KMS-11 (cell line): ENCODE data around the gene OTUD7B.

Source experiments
- H2AFZ ChIP-seq: fragments of 200-600 bp; sonication (generic); 2 replicates; pipeline ENCODE4 v1.6.1; 2016; ENCODE audit warnings: antibody characterized with exemption, mixed run types, low read depth
- H3K27ac ChIP-seq: fragments of 200-600 bp; sonication (generic); 2 replicates; pipeline ENCODE4 v1.6.1; 2016; ENCODE audit warnings: mild to moderate bottlenecking, mixed run types
- H3K27me3 ChIP-seq: fragments of 200-600 bp; sonication (generic); 2 replicates; pipeline ENCODE4 v1.6.1; 2017; ENCODE audit warnings: mild to moderate bottlenecking, low read depth, mixed run types, moderate library complexity; ENCODE audit not compliant: insufficient read depth
- H3K36me3 ChIP-seq: fragments of 200-600 bp; sonication (generic); 2 replicates; pipeline ENCODE4 v1.6.1; 2017; ENCODE audit warnings: mild to moderate bottlenecking, mixed run types; ENCODE audit not compliant: insufficient read depth
- H3K4me1 ChIP-seq: fragments of 200-600 bp; sonication (generic); 2 replicates; pipeline ENCODE4 v1.6.1; 2016; ENCODE audit warnings: mild to moderate bottlenecking, low read depth, mixed run types; ENCODE audit not compliant: poor library complexity, severe bottlenecking
- H3K4me2 ChIP-seq: fragments of 200-600 bp; sonication (generic); 2 replicates; pipeline ENCODE4 v1.7.0; 2016; ENCODE audit warnings: mild to moderate bottlenecking, mixed run types
- H3K4me3 ChIP-seq: fragments of 200-600 bp; sonication (generic); IDR thresholded peaks from 2 replicates; pipeline ENCODE4 v1.6.1; 2017; ENCODE audit warnings: low read depth, low read length, mixed read lengths; ENCODE audit not compliant: insufficient read depth
- H3K79me2 ChIP-seq: fragments of 200-600 bp; sonication (generic); 2 replicates; pipeline ENCODE4 v1.6.1; 2016; ENCODE audit warnings: low read depth, mixed run types; ENCODE audit not compliant: insufficient read depth
- H3K9ac ChIP-seq: fragments of 200-600 bp; sonication (generic); 2 replicates; pipeline ENCODE4 v1.6.1; 2016; ENCODE audit warnings: mild to moderate bottlenecking, mixed run types
- H4K20me1 ChIP-seq: fragments of 200-600 bp; sonication (generic); 2 replicates; pipeline ENCODE4 v1.6.1; 2016; ENCODE audit warnings: mild to moderate bottlenecking, mixed run types; ENCODE audit not compliant: insufficient read depth
- CTCF ChIP-seq: fragments of 200-600 bp; sonication (generic); conservative IDR thresholded peaks from 2 replicates; pipeline ENCODE4 v1.6.1; 2017; ENCODE audit warnings: low read depth, mild to moderate bottlenecking, antibody characterized with exemption, low read length, moderate library complexity, mixed read lengths

The OTUD7B gene

GRCh38 chr1:149925345-149925744 lies 85.2 kb downstream of the OTUD7B start:
- Histone ChIP-seq H3K79me2 (peaks cover 37% of the 10 kb centered on the region), H3K36me3 (peaks cover 36% of the 10 kb centered on the region; the same call in 1 of the 2 replicates), H3K4me3 (no peak overlapping the region), H4K20me1 (no peaks in the 10 kb centered on the region), H3K4me1 (peaks cover 33% of the 10 kb centered on the region), H3K4me2 (peak overlapping the region; percentile 80; the same call in 1 of the 2 replicates), H3K27me3 (no peaks in the 10 kb centered on the region), H3K27ac (no peak overlapping the region), H2AFZ (no peak overlapping the region), H3K9ac (no peak overlapping the region)
- TF ChIP-seq CTCF = no peak

GRCh38 chr1:149923626-149924025 lies 86.9 kb downstream of the OTUD7B start:
- peaks cover 37% of the 10 kb centered on the region for H3K79me2 ChIP-seq
- no peak for TF ChIP-seq CTCF
- peaks cover 26% of the 10 kb centered on the region for H3K4me1 ChIP-seq
- H3K27ac ChIP-seq = no peak overlapping the region
- H3K9ac ChIP-seq = no peak overlapping the region
- H3K27me3 ChIP-seq = no peaks in the 10 kb centered on the region; the same call in 1 of the 2 replicates
- H3K36me3 ChIP-seq = peaks cover 36% of the 10 kb centered on the region; the same call in 1 of the 2 replicates
- no peak overlapping the region for H3K4me2 ChIP-seq
- H3K4me3 ChIP-seq = no peak overlapping the region
- no peak overlapping the region for H2AFZ ChIP-seq
- H4K20me1 ChIP-seq = no peaks in the 10 kb centered on the region

- H3K79me2 ChIP-seq = no peaks in the 10 kb centered on the region
- no peak within 1 kb of the TSS for H3K27ac ChIP-seq
- H3K4me3 ChIP-seq = no peak within 1 kb of the TSS
- peaks cover 2% of the 10 kb centered on the region; the same call in 1 of the 2 replicates for H3K36me3 ChIP-seq
- no peak within 1 kb of the TSS for H3K9ac ChIP-seq
- H3K4me2 ChIP-seq = no peak within 1 kb of the TSS
- H3K4me1 ChIP-seq = peaks cover 5% of the 10 kb centered on the region
- TF ChIP-seq CTCF = no peak
- H3K27me3 ChIP-seq = no peaks in the 10 kb centered on the region; the same call in 1 of the 2 replicates
- no peak within 1 kb of the TSS for H2AFZ ChIP-seq
- no peaks in the 10 kb centered on the region for H4K20me1 ChIP-seq
These were observed 92.9 kb downstream of the OTUD7B start, which contains the start of gene SV2A for GRCh38 chr1:149917571-149918144. Gene SV2A (minus strand): TSS chr1:149917844. CDS start chr1:149913840, 4,004 bp downstream.

GRCh38 chr1:149916898-149917252 lies 93.7 kb downstream of the OTUD7B start:
- H3K4me1 ChIP-seq = peaks cover 5% of the 10 kb centered on the region
- H3K27me3 ChIP-seq = no peaks in the 10 kb centered on the region; the same call in 1 of the 2 replicates
- H2AFZ ChIP-seq = no peak overlapping the region
- no peak overlapping the region for H3K4me3 ChIP-seq
- H3K27ac ChIP-seq = no peak overlapping the region
- no peaks in the 10 kb centered on the region for H3K79me2 ChIP-seq
- no peaks in the 10 kb centered on the region for H3K36me3 ChIP-seq
- H3K4me2 ChIP-seq = no peak overlapping the region
- H4K20me1 ChIP-seq = no peaks in the 10 kb centered on the region
- TF ChIP-seq CTCF = no peak
- H3K9ac ChIP-seq = no peak overlapping the region
